ENCODE measurements around the gene DMRTB1.

DMRTB1 gene

DNA sequence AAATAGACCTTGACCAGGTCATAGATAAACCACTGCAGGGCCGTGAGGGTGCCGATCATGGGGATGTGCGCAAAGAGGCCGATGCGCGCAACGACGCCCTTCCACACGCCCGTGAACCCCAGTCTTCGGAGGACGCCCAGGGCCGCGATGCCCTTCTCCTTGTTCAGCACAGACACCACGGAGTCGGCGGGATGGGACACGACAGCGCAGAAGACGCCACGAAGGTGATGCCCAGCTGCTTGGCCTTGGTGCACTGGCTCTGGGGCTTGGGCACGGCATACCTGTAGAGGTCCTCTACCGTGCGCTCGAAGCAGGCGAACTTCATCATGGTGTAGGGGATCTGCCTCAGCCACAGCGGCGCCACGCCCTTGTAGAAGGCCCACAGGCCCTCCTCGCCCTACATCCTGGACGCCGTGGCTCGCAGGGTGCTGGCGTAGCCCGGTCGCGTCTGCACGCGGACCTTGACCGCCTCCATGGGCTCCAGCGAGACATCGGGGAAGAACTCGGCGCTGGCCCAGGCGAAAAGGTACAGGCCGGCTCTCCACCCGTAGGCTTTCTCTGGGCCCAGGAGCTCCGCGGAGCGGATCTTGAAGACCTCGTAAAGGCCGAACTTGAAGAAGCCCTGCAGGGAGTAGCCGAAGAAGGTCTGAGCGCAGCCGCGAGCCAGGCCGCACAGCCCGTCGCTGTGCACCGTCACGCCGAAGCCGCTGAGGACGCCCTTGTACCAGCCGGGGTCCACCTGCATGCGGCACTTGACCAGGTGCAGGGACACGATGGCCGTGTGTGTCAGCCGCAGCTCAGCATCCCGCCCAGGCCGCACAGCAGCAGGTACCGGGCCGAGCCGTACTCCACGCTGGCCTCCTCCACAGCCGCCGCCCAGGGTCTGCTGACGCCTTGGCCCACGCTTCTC is 20.5 kb upstream of the DMRTB1 start:
- DNase-seq, result no peak

DNA sequence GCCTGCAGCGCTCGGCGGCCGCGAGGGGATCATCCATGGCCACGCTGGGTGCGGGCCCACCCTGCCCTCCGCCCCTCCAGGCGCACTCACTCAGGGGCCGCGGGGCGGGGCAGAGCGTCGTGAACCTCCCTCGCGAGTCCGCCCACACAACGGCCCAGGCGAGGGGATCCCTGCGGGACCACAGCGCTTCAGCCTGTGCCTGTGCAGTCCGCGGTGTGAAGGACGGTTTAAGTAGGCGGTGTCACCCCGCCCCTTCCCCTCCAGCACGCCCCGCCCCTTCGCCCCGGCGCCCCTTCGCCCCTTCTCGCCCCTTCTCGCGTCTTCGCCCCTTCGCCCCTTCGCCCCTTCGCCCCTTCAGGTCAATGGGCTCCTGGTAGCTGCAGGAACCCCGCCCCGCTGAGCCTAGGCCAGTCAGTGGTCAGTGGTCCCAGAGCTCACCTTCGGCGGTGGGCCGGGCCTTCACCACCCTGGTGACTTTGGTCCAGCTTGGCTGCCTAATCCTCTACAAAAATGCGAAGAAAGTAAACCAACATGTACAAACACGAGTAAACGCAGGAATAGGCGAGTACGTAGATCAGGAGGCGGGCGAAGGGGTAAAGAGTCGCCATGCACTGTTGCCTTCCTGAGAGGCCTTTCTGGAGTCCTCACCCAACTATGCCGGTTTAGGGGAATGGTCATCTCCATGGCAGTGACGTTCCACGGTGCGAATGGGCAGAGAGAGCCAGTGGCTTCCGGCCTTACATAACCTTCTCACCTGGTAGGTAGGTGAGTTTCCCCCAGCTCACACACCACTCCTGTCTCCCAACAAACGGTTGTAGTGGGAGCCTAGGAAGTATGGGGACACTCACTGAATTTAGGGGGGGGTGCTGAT is 19.6 kb upstream of the DMRTB1 start:
- DNase-seq, result no peak

DNA sequence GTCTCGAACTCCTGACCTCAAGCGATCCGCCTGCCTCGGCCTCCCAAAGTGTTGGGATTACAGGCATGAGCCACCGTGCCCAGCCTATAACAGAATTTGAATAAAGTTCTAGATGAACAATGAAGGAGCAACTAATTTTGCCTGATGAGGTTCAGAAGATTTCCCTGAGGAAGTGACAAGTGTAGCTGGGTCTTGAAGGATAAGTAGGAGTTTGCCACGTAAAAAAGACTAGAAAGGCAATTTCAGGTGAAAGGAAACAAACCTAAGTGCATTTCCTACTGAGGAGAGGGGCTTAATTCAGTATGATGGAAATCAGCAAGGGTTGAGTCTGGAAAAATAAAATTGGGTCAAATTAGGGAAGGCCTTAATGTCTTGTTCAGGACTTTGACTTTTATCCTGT is 18.6 kb upstream of the DMRTB1 start:
- no peak for DNase-seq

DNA sequence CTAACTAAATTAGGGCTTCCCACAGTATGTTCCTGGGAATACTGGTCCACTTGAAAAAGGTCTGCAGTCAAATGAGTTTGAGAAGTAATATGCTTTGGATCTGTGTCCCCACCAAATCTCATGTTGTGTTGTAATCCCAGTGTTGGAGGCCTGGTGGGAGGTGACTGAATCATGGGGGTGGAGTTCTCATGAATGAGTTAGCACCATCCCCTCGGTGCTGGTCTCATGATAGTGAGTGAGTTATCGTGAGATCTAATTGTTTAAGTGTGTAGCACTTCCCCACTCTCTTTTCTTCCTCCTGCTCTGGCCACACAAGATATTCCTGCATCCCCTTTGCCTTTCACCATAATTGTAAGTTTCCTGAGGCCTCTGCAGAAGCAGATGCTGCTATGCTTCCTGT is 16.9 kb upstream of the DMRTB1 start:
- DNase-seq, result no peak

DNA sequence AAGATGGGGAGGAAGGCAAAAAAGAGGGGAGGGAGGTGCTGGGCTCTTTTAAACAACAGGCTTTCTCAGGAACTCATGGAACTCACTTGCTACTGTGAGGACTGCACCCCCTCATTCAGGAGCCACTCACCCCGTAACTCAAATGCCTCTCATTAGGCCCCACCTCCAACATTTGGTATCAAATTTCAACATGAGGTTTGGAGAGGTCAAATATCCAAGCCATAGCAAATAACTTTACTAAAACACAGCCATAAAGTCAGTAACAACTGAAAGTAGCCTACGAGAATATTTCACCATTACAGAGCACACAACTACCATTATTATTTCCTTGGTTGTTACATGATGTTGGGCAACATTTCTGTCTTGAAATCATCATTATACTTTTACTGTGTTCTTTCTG is 13.1 kb upstream of the DMRTB1 start:
- DNase-seq, result no peak

DNA sequence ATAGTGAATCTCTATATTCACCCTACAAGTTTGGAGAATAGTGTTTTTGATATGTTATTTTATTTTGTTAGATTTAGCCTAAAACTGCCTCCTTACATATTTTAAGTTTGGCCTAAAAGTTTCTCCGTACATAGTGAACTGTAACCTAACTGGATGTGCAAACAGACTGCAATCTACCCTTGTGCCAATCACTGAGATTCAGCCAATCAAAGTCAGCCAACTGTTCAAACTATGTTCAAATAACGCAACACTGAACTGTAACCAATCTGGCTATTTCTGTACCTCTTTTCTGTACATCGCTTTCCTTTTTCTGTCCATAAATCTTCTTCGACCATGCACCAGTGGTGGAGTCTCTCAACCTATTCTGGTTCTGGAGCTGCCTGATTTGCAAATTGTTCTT is 11.8 kb upstream of the DMRTB1 start:
- DNase-seq, result no peak

DNA sequence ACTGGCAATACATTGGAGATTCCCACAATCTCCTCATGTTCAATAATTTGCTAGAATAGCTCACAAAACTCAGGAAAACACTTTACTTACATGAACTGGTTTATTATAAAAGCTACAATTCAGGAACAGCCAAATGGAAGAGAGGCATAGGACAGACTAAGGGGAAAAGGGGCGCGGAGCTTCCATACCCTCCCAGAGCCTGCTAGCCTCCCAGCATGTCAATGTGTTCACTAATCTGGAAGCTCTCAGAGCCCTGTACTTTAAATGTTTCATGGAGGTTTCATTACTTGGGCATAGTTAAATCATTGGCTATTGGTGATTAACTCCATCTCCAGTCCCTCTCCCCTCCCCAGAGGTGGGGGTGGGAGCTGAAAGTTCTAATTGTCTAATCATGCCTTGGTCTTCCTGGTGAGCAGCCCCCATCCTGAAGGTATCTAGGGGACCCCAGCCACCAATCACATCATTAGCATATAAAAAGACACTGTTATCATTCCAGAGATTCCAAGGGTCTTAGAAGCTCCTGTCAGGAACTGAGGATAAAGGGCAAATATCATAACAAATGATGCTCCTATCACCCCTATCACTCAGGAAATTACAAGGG is 10.9 kb upstream of the DMRTB1 start:
- no peak for DNase-seq

DNA sequence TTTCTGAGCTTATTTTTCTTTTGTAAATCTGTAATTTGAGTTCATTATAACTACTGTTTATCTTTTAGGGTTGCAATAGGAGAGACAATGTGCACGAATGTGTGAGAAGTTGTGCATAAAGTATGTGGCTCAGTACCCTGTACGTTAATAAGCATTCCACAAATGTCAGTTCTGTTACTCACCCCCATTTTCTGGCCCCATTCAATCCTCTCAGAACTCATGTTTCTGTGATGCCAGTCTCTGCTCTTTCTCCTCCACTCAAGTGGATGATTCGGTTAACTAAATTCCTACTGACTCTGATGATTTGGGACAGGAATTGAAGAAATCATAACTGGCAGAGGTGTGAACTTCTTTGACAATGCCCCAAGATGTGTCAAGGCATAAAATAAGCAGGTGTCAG is 10.2 kb upstream of the DMRTB1 start:
- DNase-seq, result no peak

DNA sequence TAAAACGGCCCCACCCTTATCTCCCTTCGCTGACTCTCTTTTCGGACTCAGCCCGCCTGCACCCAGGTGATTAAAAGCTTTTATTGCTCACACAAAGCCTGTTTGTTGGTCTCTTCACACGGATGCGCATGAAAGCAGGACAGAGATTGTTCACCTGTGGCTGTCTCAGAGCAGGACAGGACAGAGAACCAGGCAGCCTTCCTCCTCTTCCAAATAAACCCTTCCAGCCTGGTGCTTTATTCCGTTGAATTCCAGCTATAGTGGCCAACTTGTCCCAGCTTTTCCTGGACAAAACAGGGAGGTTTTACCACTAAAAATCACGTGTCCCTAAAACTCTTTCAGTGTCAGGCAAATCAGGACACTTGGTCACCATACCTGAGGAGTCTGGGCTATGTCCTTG is 9.5 kb upstream of the DMRTB1 start:
- no peak for DNase-seq

DNA sequence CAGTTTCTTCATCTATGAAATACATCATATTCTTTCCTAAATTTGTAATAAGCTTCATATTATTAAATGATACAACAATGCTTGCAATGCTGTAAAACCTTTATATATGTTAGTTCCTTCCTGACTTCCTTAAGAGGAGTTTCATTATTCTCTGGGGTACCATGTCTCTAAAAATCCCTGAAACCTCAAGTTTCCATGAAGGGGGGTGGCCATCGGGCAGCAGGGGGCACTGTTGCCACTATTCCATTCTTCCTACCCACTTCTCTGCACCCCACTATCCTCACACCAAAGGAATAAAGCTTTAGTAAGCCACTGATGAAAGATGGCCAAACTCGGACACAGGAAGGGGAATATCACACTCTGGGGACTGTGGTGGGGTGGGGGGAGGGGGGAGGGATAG is 9.0 kb upstream of the DMRTB1 start:
- DNase-seq, result no peak

DNA sequence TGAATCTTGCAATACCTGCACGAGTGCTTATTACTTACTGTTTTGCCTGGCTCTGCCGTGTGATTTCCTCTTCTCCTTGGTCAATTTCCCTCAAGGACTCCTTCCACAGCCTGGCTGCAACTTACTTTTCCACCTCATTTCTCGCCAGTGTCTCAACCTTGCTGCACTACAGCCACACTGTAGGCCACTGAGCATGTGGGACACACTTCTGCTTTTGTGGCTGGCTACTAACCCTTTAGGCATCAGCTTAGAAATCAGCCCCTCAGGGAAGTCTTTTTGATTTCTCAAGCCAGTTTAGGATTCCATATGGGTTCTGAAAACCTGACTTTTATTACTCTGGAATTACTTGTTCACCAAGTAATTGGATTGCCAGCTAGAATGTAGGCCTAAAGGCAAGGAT is 5.2 kb upstream of the DMRTB1 start:
- no peak for DNase-seq

DNA sequence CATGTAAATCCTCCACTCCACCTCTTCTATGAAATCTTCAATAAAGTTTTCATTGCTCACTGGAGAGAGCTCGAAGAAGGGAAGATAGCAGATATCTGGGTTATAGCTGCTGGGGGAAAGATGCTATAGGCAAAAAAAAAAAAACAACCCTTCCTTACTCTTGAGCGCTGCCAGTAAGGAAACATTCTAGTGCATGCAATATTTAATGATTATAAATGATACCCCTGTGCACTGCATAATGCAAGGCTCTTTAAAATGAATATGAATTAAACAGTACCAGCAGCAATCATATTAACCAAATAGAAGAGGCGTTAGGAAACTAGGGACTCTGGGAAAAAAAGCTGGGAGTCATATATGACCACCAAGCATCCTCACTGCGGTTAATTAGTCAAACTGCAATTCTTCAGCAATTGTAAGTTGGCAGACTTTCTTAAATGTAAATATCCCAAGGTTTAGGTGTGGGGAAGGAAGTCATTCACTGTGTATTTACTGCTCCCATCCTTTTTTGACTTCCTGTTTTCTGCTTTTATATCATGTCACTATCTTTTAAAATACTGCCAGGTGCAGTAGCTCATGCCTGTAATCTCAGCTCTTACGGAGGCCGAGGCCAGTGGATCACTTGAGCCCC is 3.7 kb upstream of the DMRTB1 start:
- DNase-seq, result no peak

DNA sequence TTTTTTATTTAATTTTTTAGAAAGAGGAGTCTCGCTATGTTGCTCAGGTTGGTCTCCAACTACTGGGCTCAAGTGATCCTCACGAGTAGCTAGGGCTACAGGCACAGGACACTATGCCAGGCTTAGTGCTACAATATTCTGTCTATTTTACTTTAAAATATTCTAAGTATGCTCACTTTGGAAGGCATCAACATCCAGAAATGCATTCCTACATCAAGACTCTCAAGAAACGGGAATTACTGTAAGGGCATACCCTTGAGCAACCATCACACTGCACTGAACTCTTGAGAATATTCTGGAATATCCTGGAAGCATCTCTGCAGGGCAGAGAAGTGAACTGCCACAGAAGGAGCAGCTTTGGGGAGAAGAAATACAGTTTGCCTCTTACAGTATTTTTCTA is 565 bp upstream of the DMRTB1 start:
- no peak for DNase-seq

DNA sequence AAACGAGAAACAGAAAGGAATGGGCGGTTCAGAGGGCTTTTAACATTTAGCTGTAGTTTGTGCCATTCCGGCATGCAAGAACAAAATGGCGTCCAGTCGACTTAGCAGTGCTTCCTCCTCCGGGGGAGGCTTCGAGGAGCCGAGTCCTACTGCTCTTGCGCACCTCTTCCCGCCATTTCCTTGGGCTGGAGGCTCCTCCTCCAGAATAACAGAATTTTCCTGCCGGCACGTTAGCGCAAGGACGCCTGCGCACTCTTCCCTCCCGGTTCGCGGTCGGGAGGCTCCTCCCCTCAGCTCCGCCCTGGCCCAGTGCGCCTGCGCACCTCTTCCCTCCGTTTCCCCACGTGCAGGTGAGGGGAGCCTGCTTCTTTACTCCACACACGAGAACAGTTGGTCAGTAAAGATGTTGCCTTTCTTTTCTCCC is 1.0 kb downstream of the DMRTB1 start:
- DNase-seq, result no peak

DNA sequence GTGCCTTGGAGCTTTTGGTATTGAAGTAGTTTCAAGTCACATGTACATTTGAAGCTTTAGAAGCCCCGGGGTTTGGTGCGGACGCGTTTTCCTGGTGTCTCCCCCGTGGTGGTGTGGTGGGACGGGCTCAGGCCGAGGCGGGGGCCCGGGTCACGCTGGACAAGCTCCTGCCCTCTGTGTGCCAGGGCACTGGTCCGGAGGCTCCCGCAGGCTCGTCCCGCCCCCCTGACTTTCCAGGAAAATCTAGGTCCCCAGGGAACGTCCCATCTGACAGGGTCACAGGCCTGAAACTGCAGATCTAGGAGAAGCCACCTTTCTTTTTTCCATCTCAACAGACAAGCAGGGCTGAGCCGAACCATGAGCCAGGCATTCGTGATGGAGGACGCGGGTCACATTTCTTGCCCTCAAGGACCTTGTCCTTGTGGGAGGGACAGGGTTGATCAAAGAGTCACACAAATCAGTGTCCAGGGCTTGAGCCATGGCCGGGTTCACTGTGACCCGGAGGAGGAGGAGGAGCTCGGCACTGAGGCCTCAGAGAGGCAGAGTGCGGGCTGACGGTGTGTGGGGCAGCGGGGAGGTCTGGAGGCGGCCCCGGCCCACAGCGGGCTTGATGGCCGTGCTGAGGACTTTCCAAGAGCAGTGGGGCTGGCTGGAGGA is 1.6 kb downstream of the DMRTB1 start:
- DNase-seq, result no peak

DNA sequence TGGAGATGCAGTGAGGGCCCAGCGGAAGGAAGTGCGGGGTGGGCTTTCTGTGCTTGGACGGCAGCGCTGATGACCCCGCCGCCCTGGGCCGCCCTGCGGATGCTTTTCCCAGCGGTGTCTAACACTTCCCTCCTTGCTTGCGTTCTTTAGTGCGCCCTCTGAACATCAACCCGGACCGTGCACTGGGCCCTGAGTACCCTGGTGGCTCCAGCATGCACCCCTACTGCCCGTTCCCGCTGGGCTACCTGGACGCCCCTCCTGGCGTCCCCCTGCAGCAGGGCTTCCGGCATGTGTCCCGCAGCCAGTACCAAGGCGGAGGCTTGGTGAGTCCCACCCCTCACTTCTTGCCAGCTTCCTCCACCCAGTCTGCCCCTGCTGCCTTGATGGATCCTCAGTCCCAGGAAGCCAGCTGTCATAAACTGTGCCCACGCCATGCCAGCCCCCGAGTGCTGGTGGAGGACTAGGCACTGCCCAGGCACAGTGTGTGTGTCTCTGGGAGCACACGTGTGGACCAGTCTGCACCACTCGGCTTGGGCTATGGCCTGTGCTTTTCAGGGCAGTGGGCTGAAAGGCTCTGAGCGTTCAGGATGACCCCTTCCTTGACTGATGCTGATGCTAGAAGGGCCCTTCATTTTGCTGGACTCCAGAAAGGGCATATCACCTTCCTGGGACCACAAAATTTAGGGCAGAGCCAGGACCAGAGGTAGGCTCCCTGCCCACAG is 2.3 kb downstream of the DMRTB1 start:
- no peak for DNase-seq

DNA sequence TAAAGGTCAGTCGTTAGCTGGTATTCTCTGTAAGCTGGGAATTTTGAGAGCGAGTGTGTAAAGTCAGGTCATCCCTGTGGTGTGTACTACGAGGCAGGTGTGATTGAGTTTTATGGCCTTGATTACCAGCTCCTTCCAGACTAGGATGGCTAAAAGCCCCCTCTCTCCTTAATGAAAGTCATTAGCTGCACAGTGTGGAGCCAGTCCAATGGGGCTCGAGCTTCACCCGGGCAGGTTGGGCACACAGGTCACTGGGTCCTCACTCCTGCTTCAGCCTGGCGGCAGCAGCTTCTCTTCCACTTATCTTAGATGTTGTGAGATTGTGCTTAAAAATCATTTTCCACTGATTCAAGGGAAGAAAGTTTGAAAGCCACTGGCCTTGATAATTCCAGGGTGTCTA is 3.0 kb downstream of the DMRTB1 start:
- no peak for DNase-seq

DNA sequence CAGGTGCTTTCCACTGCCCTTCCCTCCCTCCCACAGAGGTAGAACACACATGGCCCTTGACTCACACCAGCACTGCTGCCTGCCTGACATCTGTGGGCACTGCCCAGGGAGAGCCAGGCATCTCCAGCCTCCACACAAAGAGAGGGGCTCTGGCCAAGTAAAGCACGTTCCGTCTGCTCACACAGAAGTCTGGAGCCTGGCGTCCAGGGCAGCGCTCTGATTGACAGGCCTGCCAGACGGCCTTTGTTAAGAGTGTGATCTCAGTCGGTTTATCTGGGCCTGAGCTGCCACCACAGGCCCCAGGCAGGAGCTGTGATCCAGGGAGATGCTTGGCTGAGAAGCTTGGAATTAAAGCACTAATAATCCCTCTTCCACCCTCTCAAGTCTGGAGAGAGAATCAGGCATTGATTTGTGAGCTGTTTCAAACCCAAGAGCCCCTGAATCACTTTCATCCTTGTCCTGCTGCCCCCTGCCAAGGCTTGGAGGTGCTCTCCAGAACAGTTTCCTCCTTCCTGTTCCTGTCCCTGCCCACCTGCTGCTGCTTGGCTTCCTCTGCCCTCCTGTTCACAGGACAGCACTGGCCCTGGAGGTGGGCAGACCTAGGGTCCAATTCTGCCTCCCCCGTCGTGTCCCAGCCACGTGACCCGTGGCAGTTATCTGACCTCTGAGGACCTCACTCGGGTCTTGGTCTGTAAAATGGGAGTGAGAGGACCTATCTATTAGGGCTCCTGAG is 3.7 kb downstream of the DMRTB1 start:
- DNase-seq, result no peak

DNA sequence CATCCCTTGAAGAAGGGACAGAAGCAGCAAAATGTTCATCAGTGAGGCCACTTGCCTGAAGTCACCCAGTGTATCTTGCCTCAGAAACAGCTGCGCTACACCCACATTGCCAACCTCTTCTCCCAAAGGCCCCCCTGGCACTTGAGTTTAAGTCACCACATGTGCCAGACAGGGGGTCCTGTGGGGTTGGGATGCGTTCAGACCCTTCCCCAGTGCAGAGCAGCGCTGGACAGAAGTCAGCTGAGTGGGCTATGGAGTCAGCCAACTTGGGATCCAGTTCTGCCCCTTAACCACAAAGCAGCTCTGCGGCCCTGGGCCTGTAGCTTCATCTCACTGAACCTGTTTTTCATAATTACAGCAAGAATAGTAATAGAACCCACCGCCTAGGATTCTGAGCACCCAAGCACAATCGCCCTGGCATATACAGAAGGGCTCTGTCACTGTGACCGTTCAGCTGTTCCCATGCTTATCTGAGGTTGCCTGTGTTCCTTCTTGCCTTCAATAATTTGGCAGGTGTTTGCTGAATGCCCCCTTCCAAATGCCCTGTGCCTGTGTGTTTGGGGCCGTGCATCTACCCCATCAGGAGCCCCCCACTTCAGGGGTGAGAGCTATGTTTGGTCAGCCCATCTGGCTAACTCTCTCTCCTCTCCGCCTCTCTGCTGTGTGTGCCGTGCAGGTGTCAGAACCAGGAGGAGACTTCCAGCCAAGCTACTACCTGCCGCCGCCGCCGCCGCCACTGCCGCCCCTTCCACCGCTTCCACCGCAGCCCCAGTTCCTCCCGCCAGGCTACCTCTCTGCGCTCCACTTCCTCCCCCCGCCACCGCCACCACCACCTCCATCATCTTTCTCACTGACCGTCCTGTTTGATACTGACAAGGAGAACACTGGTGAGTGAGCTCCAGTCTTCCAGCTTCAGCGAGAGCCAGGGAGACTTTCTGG is 5.0 kb downstream of the DMRTB1 start:
- no peak for DNase-seq
